ENCODE results near the gene KLF4.

KLF4 gene

DNA sequence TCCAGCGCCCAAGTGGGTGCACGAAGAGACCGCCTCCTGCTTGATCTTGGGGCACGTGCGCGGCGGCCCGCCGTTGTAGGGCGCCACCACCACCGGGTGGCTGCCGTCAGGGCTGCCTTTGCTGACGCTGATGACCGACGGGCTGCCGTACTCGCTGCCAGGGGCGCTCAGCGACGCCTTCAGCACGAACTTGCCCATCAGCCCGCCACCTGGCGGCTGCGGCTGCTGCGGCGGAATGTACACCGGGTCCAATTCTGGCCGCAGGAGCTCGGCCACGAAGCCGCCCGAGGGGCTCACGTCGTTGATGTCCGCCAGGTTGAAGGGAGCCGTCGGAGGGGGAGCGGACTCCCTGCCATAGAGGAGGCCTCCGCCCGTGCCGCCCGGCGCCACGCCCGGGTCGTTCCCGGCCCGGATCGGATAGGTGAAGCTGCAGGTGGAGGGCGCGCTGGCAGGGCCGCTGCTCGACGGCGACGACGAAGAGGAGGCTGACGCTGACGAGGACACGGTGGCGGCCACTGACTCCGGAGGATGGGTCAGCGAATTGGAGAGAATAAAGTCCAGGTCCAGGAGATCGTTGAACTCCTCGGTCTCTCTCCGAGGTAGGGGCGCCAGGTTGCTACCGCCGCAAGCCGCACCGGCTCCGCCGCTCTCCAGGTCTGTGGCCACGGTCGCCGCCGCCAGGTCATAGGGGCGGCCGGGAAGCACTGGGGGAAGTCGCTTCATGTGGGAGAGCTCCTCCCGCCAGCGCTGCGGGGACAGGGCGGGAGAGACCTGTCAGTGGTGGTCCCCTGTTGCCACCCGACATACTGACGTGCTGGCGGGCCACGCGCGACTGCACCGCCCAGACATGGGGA, 1.8 kb downstream of the KLF4 start:
- no peak for FAIRE-seq

DNA sequence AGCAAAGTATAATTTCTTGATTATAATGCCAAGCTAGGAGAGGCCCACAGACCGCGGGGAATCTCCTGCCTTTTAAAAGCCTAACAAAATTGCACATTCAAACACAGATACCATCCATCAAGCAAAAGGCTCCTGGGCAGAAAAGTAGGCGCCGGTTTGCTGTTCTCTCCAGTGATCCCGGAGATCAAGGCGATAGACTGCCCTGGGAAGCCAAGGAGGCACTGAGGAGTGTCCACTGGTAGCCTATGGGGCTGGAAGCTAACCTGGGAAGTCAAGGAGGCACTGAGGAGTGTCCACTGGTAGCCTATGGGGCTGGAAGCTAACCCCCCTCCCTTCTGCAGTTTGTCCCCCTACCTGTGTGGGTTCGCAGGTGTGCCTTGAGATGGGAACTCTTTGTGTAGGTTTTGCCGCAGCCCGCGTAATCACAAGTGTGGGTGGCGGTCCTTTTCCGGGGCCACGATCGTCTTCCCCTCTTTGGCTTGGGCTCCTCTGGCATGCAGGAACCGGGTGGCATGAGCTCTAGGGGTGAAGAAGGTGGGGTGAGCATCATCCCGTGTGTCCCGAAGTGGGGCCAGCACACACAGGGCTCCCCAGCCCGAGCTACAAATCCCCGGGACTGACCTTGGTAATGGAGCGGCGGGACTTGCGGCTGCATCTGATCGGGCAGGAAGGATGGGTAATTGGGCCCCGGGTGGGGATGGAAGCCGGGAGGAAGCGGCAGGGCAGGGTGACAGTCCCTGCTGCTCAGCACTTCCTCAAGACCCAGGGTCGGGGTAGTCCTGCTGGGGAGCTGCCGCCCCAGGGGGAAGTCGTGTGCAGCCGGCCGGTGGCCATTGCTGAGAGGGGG, 2.7 kb downstream of the KLF4 start:
- FAIRE-seq = no peak

DNA sequence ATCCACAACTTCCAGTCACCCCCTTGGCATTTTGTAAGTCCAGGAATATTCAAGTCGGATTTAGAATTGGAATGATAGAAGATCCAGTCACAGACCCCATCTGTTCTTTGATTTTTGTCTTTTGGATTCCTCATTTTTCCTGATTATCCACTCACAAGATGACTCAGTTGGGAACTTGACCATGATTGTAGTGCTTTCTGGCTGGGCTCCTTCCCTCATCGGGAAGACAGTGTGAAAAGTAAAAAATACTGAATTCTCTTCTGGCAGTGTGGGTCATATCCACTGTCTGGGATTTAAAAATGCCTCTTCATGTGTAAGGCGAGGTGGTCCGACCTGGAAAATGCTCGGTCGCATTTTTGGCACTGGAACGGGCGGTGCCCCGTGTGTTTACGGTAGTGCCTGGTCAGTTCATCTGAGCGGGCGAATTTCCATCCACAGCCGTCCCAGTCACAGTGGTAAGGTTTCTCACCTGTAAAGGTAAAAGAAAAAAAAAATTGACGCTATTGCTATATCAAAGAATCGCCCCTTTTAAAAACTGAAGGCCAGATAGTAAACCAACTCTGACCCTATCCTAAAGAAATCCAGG, 4.0 kb downstream of the KLF4 start:
- no peak for FAIRE-seq

GRCh38 chr9:107484117-107484723, 5.3 kb downstream of the KLF4 start:
- FAIRE-seq = peak; percentile 97

GRCh38 chr9:107483666-107484065, 5.9 kb downstream of the KLF4 start:
- FAIRE-seq = no peak

- FAIRE-seq = no peak
These were observed 8.5 kb downstream of the KLF4 start for GRCh38 chr9:107481035-107481434.

- no peak for FAIRE-seq
These were observed 9.2 kb downstream of the KLF4 start for GRCh38 chr9:107480386-107480789.

DNA sequence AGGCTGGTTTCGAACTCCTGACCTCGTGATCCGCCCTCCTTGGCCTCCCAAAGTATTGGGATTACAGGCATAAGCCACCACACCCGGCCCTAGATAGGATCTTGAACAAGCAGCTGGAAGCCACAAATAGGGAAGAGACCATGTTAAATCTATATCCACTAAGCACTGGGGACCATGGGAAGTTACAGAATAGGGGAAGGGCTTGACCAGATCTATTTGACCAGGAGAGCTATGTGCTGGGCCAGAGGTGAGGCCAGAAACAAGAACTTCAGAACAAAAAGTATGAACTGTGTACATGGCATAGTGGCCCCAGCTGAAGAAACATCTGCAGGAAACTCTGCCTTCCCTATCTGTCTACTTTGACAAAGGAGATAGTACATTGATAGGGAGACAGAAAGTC, 10.8 kb downstream of the KLF4 start:
- no peak for FAIRE-seq

DNA sequence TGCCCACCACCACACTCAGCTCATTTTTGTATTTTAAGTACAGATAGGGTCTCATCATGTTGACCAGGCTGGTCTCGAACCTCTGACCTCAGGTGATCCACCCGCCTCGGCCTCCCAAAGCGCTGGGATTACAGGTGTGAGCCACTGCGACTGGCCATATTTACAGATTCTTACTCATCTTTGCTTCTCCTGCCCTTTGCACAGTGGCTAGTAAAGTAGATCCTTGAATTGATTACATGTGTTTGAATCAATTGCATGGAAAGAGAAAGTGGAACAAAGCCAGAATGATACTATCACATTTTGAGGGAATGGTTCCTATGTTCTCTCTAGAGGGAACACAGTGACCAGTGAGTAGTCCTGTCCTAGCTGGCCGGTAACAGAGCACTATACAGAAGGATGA, 15.4 kb downstream of the KLF4 start:
- no peak for FAIRE-seq

DNA sequence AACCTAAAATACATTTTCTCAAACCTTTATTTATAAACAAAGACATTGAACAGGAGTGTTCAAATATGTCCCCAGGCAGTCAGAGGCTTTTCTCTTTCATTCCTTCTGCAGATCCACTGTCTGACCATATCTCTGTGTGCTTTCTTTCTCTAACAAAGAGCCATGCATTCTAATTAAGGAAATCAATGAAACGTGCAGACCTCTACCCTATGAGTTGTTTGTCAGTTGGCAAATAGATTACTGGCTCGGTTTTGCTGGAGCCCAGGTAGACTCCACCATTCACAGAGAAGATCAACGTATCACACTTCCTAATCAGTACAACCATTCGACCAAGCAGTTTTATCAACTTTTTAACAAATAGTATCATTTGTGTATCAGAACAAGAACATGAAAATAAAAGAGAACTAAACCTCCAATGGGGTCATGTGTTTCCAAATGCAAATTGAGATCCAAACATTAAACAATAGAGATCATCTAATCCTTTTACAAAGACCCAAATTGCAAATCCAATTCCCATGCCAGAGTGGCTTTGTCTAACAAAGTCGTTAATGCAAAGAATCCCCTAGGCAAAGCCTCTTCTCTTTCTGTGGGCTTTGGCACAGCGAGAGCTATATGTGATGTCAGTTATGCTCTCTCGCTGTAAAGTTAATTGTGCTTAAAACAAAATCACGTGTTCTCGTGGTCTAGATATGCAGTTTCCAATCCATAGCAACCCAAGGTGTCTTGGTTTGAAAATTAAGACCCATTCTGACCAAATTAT, 16.8 kb downstream of the KLF4 start:
- FAIRE-seq = no peak

- no peak for FAIRE-seq
These were observed 18.0 kb downstream of the KLF4 start for GRCh38 chr9:107471552-107471951.

DNA sequence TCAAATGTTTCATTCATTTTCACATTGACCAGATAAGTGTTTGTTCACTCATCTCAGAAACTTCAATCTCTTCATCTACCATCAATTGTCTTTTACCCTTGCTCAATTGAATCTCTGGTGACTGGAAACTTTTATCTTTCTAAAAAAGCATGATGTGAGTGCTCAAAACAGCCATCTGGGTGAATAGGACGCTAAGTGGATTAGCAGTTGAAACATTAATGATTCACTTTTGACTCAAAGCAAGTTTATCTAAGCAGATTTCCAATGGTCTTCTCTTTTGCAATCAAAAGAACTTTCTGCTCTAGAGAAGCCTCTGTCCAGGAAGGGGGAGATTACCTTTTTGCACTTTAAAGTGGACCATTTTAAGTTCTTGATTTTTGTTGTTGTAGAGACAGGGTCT, 22.2 kb downstream of the KLF4 start:
- FAIRE-seq = no peak

GRCh38 chr9:107466826-107467225, 22.7 kb downstream of the KLF4 start:
- no peak for FAIRE-seq

DNA sequence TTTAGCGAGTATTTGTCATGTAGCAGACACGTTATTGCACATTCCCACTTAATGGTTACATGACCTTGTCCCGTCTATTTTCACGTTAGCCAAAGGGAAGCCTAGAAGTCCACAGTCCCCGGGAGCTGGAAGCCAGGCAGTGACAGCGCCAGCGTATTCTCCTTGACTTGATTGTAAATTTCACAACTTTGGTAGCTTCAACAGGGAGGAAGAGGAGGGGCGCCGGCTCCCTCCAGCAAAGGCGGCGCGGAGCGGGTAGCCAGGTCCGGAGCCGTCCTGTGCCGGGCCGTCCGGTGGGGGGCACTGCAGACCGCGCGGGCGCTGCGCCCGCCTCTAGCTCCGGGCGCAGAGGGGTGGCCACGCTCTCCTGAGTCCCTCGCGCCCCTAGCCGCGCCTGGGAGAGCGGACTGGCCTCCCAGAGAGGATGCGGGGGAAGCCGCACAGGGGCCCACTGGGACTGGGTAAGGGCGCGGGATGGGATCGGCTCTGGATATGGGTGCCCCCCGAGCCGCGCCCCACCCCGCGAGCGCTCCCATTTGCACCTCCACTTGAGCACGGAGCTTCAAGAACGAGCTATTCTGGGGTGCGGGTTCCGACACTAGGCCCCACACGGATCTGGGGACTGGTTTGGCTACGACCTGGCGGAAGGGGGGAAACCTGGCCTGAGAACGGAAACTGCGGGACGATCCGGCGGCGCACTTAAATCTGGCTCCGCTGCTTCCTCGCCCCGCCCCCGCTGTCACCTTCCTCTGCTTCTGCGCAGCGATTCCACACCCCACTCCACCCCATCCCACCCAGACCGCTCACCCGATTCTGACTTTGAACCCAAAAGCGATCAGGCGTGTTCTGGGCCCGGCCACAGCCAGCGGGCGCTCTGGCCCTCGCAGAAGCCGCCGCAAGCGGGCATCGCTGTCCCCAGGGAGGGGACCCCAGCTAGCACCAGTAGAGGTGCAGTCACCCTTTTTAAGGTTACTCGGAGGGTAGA, 23.8 kb downstream of the KLF4 start:
- FAIRE-seq = no peak

DNA sequence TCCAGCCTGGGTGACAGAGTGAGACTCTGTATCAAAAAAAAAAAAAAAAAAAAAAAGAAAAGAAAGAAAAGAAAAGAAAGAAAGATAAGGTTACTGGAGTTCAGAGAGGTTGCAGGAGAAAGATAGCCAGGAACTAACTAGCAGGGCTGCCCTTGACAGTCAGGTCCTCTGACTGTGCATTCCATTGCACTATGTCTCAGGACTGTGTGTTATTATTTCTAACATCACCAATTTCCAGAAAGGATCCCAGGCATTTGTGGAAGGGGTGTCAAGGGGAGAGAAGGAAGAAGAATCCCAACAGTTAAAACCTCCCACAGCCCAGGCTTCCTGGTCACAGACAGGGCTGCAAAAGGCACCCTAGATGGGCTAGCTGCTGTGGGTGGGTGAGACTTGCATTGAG, 25.1 kb downstream of the KLF4 start:
- no peak for FAIRE-seq

DNA sequence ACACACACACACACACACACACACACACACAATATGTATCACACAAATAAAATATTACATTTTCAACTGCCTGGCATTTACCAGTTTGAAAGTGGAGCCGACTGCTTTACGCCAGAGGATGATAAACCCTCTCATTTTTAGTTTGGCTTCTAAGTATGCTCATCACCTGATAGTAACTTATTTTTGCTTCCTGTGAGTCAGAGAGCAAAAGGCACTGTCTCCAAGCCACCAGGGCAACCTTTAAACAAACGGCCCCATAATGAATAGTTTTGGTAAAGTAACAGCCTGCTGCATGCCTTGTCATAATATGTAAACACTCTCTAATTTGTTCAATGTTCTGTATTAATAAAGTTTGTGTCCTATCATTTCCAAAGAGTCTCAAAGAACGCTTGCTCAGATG, 26.9 kb downstream of the KLF4 start:
- no peak for FAIRE-seq

DNA sequence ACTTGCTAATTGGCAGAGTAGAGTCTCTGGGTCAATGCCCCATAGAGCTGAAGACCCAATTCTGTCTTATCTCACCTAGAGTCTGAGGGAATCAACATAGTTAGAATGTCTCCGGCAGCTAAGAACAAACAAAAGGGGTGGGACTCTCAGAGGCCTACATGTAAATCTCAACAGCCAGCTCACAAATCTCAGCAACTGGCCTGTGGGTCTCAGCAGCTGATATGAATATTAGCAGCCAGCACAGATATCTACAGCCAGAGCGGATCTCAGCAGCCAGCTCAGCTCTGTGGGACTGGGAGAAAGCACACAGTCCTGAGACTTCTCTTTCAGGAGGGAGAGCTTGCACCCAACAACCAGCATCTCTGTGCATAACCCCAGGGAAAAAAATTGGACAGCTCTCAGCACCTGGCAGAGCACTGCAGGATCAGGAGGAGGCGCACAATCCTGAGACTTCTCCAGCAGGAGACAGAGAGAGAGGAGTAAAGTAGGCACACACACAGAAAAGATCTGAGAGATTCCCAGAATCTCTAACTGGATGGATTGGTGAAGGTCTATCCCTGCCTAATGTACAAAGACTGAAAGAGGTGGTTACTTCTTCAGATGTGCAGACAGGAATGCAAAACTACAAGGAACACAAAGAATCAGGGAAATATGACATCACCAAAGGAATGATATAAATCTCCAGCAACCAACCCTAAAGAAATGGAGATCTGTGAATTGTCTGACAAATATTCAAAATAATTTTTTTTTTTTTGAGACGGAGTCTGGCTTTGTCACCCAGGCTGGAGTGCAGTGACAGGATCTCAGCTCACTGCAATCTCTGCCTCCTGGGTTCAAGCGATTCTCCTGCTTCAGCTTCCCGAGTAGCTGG, 29.2 kb downstream of the KLF4 start:
- FAIRE-seq = no peak

- FAIRE-seq = no peak
These were observed 34.0 kb downstream of the KLF4 start for GRCh38 chr9:107455425-107456135.

- FAIRE-seq = no peak
These were observed 36.1 kb downstream of the KLF4 start for GRCh38 chr9:107453479-107453878.

- no peak for FAIRE-seq
These were observed 41.7 kb downstream of the KLF4 start for GRCh38 chr9:107447834-107448233.

Measured in A204.1 (cell line).